Transverse colon (tissue), 4 donors: ENCODE data around the gene CYFIP2.

Experiments
- CTCF ChIP-seq, 5 experiments: fragments of 200-600 bp in 3 of 5; fragments of 450-650 bp in 2 of 5; sonication (generic) in 3 of 5; IDR thresholded peaks; 1 replicate in 2 of 5; 2 replicates in 3 of 5; pipeline ENCODE4 v1.5.1; 2016 to 2017; ENCODE audit warnings: antibody characterized with exemption in 5 of 5, inconsistent platforms in 3 of 5, mild to moderate bottlenecking in 2 of 5, moderate library complexity in 1 of 5
- POLR2A ChIP-seq: fragments of 450-650 bp; IDR thresholded peaks from one replicate; pipeline ENCODE4 v1.6.1; 2016; ENCODE audit warnings: antibody characterized with exemption, mild to moderate bottlenecking, moderate library complexity
- POLR2AphosphoS5 ChIP-seq, 3 donors: sonication (generic); formaldehyde crosslinking; IDR thresholded peaks; one replicate each; pipeline ENCODE4 v1.6.1; 2016; ENCODE audit warnings: antibody characterized with exemption in 3 of 3

GRCh38 chr5:157308836-157309465, 43.0 kb downstream of the CYFIP2 start:
- TF ChIP-seq CTCF (IDR thresholded peaks at IDR 0.05), result peak in 2 of 5 experiments; percentile 11 to 20
- no peak for TF ChIP-seq POLR2A
- no peak for TF ChIP-seq POLR2AphosphoS5 (IDR thresholded peaks at IDR 0.05)
